ENCODE results near the gene CELSR2.

- no peak for TF ChIP-seq POLR2A (IDR thresholded peaks at IDR 0.05)
- TF ChIP-seq CTCF (IDR thresholded peaks at IDR 0.05 in 8 of 11, conservative IDR thresholded peaks at IDR 0.05 in 3 of 11) = no peak
Measured at GRCh38 chr1:109269212-109269980, 20.1 kb downstream of the CELSR2 start.

Data from spleen (tissue), 7 donors.